Stimulated activated CD8-positive, alpha-beta memory T cell treated with anti-CD3 and anti-CD28 coated beads, Interleukin-15, amount 100 ng/mL, for 24 hours (primary cell): ENCODE data around the gene ZNF414.
"Not testable (repeated sequence)": the region's sequence is repeated elsewhere in the genome, so short reads cannot be mapped to it uniquely, and the experiment has no call there.

Experiments
- DNase-seq: peaks from one replicate; pipeline ENCODE4 v3.0.0-alpha.2; 2020; ENCODE audit warnings: low read depth

The ZNF414 gene

DNA sequence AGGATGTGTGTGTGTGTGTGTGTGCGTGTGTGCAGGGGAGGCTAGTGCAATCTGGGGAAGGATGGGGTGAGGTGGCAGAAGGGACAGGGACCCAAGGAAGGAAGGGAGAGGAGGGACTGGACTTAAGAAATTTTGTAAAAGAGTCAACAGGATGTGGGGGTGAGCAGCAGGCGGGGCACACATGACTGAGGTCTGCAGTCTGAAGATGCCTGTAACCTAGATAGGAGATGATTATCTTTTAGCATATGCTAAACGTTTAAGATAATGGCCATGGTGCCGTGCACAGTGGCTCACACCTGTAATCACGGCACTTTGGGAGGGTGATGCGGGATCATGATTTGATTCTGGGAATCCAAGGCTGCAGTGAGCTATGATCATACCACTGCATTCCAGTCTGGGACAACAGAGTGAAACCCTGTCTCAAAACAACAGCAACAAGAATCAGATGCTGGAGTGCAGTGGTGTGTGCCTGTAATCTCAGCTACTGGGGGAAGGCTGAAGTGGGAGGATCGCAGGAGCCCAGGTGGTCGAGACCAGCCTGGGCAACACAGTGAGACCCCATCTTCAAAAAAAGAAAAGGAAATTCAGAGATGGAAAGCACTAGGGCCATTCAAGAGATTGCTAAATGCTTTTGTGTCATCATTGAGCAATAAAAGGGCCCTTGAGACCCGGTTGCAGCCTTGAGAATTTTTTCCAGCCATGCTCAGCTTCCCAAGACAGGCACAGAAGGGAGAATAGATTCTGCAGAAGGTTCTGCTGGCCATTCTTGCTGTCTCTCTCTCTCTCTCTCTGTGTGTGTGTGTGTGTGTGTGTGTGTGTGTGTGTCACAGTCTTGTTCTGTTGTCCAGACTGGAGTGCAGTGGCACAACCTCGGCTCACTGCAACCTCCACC is 3.8 kb upstream of the ZNF414 start:
- no peak for DNase-seq

DNA sequence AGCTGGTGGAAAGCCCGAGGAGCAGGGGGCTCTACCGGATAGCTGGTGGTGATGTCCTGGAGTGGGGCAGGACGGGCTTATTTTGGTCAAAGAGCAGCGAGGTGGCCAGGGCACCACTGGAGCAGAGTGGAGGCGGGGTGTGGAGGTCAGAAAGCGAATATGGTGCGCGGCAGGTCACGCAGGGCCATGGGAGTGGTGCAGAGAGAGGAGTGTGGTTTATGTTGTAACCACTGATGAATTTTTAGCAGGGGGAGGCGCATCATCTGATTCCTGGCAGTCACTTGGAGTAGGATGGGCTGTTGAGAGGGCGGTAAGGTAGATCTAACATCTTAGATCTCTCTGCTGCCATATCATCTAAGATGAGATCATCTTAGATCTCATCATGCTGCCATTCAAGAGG is 1.4 kb upstream of the ZNF414 start:
- DNase-seq = no peak

DNA sequence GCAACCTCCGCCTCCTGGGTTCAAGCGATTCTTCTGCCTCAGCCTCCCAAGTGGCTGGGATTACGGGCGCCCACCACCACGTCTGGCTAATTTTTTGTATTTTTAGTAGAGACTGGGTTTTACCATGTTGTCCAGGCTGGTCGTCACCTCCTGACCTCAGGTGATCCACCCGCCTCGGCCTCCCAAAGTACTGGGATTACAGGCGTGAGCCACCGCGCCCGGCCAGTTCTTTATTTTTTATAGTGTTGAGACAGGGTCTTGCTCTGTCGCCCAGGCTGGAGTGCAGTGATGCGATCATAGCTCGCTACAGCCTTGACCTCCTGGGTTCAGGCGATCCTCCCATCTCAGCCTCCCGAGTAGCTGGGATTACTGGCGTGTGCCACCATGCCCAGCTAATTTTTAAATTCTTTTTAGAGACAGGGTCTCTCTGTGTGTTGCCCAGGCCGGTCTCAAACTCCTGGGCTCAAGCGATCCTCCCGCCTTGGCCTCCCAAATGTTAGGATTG is 590 bp upstream of the ZNF414 start:
- DNase-seq = not testable (repeated sequence)

DNA sequence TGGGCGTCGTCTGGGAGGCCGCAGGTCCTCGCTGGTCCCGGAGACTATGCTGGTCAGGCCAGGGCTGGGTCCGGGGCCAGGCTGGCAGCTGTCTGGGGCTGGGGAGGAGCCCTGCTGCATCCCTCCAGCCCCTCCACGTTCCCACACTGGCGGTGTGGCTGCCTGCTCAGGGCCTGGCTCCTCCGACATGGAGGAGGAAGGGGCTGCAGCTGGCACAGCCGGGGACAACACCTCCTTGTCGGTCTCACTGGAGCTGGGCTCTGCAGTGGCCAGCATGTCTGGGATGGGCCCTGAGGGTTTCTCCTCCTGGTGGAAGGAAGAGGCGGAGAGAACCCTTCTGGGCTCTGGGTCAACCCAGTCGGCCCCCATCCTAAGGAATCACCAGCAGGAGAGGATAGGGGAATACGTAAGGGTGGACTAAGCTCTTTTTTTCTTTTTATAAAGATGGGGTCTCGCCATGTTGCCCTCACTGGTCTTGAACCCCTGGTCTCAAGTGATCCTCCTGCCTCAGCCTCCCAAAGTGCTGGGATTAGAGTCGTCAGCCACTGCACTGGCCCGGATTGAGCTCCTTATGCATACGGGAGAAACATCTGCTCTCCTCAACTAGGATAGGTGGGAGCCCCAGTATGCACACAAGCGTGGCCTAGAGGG is 806 bp downstream of the ZNF414 start:
- no peak for DNase-seq

DNA sequence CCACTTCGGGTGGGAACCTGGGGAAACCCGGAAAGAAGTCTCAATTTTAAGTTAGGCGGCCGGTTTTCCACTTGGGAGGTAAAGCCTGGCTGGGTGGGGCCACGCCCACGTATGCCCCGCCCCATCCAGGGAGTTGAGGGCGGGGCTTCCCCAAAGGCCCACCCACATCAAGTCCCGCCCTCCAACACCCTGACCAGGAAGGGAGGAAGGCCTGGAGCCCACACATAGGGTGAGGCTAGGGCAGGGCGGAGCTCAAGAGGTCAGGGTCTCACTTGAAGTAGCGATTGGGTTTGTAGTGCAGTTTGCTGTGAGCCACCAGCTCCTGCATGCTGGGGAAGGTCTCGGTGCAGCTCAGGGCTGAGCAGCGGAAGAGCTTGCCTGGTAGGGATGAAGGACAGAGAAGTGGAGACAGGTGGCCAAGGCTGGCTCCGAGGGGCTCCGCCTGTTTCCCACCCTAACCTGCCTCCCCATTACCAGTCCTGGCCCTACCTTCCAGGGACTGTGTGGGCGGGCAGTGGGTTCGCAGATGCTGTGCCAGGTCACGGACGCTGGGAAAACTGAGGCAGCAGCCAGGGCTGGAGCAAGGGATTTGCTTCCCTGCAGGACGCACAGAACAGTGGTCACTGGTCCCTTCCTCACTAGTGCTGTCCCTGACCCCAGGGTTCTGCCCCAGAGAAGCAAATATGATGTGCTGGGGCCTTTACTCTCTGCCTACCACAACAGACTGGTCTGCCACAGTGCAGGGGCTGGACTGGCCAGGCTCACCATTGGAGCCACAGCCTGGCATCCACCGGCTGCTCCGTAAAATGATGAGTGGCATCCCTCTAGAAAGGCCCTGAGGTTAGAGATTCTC is 1.6 kb downstream of the ZNF414 start:
- no peak for DNase-seq

DNA sequence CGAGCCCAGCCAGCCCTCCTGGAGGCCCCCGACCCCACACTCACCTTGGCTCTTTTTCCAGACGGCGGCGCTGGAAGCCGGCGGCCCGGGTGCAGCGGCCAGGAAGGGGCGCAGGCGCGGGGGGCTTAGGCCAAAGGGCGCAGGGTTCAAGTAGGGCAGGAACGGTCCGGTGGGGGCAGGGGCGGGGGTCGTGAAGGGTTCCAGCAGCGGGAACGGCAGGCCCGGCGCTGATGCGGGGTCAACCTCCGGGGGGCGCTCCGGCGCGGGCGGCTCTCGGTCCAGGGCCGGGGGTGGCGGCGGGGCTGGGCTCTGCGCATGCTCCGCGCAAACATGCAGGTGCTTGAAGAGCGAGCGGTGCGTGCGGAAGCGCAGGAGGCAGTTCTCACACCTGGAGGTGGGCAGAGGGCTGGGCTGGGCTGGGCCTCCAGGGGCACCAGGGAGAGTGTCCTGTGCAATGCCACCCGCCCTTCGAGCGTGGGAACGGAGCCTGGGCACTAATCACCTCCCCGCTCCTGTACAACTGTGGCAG is 2.3 kb downstream of the ZNF414 start:
- DNase-seq = no peak

DNA sequence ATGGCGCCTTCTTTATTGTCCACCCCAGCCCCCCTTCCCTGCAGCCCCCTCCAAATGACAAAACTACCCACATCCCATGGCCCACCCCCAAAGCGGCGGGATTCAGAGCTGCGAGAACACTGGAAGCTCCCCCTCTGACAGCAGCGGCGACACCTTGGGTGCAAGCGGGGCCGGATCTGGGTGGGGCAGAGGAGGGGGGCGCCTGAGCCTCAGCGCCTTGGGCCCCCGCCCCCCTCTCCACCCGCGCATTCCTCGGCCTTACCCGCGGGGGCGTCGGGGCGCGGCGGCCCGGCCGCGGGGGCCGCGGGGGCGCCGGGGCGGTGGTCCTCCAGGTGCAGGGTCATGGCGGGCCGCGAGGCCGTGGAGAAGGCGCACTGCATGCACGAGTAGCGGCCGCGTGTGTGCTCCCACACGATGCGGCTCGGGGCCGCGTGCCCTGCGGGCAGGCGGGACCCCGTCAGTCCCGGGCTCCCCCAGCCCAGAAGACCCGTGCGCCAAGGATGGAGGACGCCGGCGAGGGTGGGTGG is 3.3 kb downstream of the ZNF414 start:
- DNase-seq = no peak

DNA sequence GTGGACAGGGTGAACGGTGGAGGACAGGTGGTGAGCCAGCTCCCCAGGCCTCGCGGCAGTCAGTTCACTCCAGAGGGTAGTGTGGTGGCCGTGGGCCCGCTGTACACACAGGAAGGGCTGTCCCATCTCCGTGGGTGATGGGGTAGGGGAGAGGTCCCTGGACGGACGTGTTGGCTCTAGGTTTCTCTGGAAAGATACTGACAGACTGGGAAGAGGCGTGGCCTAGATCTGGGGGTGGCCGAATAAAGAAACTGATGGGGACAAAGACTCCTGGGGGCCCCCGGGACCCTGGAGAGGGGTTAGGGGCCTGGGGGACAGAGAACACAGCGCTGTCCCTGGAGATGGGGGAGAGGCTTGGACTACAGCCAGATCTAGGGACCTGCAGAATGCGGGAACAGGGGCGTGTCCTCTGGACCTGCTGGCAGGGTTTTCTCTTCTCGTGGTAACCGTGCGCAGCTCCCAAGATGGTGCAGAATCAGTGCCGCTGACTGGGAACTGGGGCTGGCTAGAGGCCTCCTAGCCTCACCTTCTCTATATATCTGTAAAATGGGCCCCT is 7.5 kb downstream of the ZNF414 start:
- no peak for DNase-seq

DNA sequence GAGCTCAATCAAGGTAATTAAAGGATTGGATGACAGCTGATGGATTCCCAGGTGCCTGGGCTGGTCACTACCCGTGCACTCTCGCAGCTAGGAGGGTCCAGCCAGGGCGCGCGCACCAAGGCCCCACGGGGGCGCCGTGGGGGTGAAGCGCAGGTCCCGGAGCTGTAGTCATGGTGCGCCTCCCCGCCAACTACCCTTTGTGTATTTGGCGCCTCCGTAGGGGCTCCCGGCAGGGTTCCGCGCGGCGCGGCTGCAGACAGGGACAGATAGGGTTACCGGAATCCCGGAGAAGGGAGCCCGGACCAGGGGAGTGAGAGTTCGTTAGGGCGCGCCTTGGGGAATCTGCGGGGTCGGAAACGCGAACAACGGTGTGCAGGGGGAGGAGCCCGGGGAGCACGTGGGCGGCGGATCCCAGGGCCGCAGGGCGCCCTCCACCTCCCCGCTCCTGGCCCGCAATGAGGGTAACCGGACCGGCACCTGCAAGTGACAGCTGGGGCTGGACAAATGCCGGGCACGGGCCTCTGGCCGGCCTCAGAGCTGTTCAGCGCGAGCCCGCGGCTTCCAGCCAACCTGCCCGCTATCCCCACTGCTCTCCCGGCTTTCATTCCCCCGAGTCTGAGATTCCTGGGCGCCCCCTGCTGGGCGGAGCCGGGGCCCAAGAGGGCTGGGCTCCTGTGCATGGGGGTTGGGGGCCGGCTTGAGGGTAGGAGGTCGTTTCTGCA is 8.1 kb downstream of the ZNF414 start:
- DNase-seq = peak; percentile 64

DNA sequence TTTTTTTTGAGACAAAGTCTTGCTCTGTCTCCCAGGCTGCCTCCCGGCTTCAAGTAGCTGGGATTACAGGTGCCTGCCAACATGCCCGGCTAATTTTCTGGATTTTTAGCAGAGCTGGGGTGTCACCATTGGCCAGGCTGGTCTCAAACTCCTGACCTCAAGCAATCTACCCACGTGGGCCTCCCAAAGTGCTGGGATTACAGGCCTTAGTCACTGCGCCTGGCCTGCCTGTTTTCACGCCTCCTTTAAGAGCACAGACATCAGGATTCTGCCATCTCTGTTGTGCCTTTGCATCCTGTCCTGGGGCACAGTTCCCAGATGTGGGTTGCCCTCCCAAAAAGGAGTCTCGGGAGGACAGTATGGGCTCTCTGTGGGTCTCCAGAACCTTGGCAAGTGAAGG is 9.0 kb downstream of the ZNF414 start:
- no peak for DNase-seq

DNA sequence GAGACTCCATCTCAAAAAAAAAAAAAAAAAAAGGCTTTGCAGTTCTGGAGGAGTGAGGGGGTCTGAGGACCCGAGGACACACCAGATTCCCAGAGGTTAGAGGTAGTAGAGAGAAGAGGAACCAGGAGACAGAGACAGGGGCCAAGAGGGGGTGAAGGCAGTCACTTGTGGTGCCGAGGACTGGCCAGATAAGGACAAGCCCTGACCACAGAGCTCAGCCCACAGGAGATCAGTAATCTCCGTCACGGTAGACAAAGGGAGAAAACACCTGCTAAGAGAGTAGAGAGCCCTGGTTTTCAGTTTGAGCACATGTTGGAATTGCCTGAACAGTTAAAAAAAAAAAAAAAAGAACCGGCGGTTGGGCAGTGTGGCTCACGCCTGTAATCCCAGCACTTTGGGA is 9.8 kb downstream of the ZNF414 start:
- no peak for DNase-seq

DNA sequence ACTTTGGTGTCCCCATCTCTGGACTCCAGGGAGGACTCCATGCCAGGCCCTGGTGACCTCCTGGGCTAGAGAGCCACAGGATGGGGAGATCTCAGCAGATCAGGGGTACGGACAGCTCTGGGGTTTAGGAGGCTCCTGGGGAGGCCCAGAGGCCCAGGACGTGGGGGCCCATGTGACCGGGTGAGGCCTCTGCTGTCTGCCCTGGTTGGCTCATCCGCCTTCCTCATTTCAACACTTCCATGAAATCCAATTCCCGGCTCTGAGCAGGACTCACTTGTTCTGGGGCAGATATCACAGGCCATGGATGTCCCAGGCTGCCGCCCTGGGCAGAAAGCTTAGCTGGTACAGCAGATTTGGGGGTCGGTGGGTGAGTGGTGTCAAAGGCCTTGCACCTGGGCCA is 10.5 kb downstream of the ZNF414 start:
- no peak for DNase-seq

DNA sequence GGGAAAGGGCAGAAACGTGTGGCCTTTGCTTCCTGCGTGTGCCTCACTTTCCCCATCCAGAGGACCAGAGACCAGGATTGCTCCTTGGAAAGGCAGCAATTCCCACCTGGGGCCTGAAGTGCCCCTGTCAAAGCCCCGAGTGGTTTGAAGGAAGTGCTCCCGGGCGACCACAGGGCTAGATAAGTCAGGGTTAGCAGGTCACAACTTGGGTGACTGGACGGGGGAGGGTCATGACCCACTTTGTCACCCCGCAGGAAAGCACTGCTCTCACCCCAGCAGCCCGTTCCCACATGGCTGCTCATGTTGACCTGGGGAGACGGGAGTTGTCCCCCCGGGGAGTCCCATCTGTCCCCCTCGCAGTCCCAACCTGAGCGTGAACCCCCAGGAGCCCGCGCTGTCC is 12.0 kb downstream of the ZNF414 start:
- no peak for DNase-seq

DNA sequence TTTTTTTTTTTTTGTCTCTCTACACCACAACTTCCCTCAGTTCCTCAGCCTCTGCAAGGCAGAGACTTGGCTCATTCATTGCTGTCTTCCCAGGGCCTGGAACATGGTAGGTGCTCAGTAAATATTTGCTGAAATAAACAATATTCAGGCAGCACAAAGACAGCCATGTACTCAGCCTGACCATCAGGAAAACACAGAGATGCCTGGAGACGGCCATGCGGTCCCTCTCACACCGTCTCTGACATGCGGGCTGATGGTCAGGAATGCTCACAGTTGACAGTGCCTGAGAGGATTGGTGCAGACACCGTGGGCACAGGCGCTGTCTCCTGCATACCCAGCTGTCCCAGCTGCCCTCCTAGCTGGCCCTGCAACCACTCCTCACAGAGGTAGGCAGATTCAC is 12.5 kb downstream of the ZNF414 start:
- DNase-seq = no peak

DNA sequence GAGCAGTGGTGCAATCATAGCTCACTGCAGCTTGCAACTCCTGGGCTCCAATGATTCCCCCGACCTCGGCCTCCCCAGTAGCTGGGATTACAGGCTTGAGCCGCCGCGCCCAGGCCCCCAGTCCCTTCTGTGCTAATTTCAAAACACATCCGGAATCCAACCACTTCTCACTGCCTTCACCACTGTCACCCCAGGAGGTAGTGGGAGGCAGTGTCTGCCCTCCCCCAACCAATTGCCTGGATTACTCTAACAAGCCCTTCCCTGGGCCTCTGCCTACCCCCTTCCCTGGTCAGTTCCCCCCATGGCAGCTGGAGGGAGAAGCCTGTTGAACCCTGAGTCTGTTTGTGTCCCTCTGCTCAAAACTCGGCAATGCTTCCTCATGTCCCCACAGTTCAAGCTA is 13.8 kb downstream of the ZNF414 start:
- DNase-seq = no peak

DNA sequence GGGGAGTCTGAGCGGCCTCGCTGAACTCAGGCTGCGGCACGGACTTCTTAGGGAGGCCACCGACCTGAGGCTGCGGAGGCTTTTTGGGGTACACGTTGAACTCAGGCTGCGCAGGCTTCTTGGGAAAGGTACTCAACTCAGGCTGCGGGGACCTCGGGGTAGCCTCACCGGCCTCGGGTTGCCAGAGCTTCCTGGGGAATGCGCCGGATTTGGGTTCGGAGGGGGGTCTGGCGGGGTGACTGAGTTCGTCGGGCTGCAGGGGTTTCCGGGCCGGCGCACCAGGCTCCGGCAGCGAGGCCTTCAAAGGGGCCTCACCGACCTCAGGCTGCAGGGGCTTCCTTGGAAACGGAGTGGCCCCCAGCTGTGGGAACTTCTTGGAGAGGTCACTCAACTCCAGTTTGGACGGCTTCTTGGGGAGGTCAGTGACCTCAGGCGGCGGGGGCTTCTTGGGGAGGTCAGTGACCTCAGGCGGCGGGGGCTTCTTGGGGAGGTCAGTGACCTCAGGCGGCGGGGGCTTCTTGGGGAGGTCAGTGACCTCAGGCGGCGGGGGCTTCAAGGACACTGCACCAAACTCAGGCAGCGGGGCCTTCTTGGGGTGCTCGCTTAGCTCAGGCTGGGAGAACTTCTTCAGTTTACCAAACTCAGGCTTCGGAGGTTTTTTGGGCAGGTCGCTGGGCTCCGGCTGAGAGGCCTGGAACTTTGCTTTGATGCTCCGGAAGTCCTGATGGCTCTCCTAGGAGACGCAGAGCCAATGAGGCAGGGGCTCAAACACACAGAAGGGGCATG is 14.7 kb downstream of the ZNF414 start:
- no peak for DNase-seq

DNA sequence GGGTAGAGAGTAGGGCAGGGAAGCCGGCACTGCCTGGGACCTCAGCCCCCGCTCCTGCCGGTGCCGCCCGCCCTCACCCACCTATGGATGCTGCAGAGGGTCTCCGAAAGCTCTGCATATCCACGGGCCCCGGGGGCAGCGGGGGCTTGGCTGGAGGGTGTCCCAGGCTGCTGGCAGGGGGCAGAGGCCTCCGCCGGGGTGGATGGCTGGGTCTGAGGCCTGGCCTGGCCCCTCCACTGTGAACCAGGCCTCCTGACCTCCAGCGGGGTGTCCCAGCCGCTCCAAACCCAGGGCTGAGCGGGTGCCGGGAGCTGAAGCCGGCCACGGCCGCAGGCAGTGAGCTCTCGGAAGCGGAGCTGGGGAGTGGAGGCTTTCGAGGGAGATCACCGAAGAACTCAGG is 15.7 kb downstream of the ZNF414 start:
- DNase-seq = no peak

DNA sequence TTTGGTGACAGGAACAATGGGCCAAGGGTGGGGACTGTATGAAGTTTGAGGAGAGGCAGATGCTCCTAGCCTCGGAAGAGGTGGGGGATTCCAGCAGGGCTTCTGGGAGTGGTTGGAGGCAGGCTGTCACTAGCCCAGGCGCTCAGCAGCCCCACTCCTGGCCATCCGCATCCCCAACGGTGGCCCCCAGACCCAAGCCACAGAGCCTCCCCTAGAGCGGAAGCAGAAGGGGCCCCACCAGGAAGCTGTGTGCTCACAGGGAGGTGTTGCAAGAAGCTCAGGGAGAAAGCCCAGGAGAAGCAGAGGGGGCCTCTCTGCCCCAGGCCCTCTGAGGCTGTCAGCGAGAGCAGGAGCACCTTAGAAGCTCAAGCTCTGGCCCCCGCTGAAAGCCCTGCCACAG is 19.8 kb downstream of the ZNF414 start:
- DNase-seq = no peak

DNA sequence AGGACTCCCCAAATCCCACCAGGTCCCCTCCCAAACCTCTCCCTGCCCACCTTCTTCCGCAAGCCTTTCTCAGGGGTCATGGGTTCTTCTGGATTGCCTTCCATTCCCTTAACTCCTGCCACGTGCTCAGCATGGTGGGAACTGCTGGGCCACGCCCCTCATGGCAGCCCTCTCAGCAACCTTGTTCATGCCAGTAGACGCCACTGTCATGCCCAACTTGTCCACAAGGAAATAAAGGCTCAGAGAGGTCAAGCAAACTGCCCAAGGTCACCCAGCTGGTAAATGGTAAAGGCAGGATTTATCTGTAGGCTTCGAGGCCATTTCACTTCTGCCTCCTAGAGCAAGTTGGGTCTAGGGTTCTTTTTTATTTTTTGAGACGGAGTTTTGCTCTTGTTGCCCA is 22.4 kb downstream of the ZNF414 start:
- DNase-seq = no peak

DNA sequence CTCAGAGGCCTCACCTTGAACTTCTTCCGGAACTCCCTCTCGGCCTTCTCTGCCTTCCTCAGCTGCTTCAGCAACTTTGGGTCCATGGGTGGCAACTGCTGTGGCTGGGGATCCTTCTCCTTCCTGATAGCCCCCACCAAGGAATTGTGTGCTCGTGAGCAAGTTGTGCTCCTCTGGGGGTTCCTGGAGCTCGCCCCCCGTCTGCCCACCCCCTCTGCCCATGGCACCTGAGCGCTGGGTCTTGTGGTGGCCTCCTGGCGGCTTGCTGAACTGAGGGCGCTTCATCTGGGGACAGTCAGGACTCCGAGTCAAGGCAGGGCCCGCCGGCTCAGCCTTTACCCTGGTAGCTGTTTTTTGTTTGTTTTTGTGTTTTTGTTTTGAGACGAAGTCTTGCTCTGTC is 23.1 kb downstream of the ZNF414 start:
- no peak for DNase-seq
